Osteoblast (primary cell): Measurements from ENCODE around the gene DOCK1. TPM values are rescaled to one million over a fixed set of nuclear protein-coding genes. Genes with fewer than 3 reads are reported as not detected.

Experiments
- DNase-seq: peaks from one replicate; pipeline ENCODE4 v3.0.0; 2011; ENCODE audit warnings: low spot score, mixed read lengths; ENCODE audit not compliant: insufficient read length; ENCODE audit errors: missing footprints
- H2AFZ ChIP-seq: 2 replicates; pipeline ENCODE4 v1.6.0; 2011; ENCODE audit warnings: mild to moderate bottlenecking, low read length
- H3K27ac ChIP-seq: 2 replicates; pipeline ENCODE4 v1.5.1; 2011; ENCODE audit warnings: mild to moderate bottlenecking, low read depth, low read length, moderate library complexity
- H3K27me3 ChIP-seq: 2 replicates; pipeline ENCODE4 v1.6.0; 2012; ENCODE audit warnings: mild to moderate bottlenecking, control low read depth, inconsistent platforms, low read length, moderate library complexity; ENCODE audit not compliant: insufficient read depth
- H3K36me3 ChIP-seq: 2 replicates; pipeline ENCODE4 v1.5.1; 2011; ENCODE audit warnings: mild to moderate bottlenecking, low read length, control low read depth, moderate library complexity; ENCODE audit not compliant: insufficient read depth
- H3K4me1 ChIP-seq: 2 replicates; pipeline ENCODE4 v1.5.1; 2011; ENCODE audit warnings: mild to moderate bottlenecking, low read length, control low read depth, moderate library complexity; ENCODE audit not compliant: insufficient read depth
- H3K4me2 ChIP-seq: 2 replicates; pipeline ENCODE4 v1.6.0; 2011; ENCODE audit warnings: mild to moderate bottlenecking, low read length; ENCODE audit not compliant: insufficient read depth
- H3K4me3 ChIP-seq: fragments of 200-600 bp; sonication (generic); 3 replicates; pipeline ENCODE4 v1.5.1; 2012; ENCODE audit warnings: mild to moderate bottlenecking, low read length, inconsistent platforms; ENCODE audit not compliant: insufficient read depth
- H3K79me2 ChIP-seq: 2 replicates; pipeline ENCODE4 v1.6.0; 2012; ENCODE audit warnings: mild to moderate bottlenecking, low read length, control low read depth, inconsistent platforms; ENCODE audit not compliant: insufficient read depth
- H3K9me3 ChIP-seq: 2 replicates; pipeline ENCODE4 v1.5.1; 2011; ENCODE audit warnings: low read depth, low read length, control low read depth
- H4K20me1 ChIP-seq: 2 replicates; pipeline ENCODE4 v1.6.0; 2012; ENCODE audit warnings: mild to moderate bottlenecking, low read length, control low read depth; ENCODE audit not compliant: insufficient read depth
- total RNA-seq: library from RNA; depleted of rRNA; stranded (reverse); fragments of >200 nt; gene quantifications from 2 replicates; pipeline ENCODE4 v1.2.3, GENCODE V29; 2012
- TF ChIP-seq, protein P1 (sequence below): IDR thresholded peaks from 2 replicates; pipeline ENCODE4 v1.5.1; 2011; ENCODE audit warnings: mild to moderate bottlenecking, low read depth, low read length, moderate library complexity; ENCODE audit errors: extremely low read depth

The DOCK1 gene
- total RNA-seq, 1 donor: 80.3 TPM

DNA sequence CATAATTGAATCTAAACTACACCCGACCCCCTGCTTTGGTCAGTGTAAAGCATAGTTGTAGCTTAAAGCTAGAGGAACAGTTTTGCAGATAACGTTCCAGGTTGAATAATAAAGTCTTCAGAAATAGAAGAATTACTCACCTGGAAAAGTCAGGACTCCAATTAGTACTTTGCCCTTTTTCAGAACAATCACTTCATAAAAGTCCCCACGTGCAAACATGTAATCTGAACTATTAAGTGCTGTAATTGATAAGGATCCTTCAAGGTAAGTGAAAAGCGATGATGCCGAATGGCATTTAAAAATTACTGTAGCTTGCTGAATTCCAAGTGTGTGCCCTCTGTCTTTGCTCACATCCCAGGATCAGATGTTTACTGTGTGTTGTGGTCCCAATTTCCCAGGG lies 344.8 kb downstream of the DOCK1 start:
- Histone ChIP-seq H3K4me1 (no peaks in the 10 kb centered on the region), H3K36me3 (peaks cover 12% of the 10 kb centered on the region), H4K20me1 (no peaks in the 10 kb centered on the region), H3K79me2 (no peaks in the 10 kb centered on the region), H2AFZ (no peak overlapping the region), H3K4me2 (no peak overlapping the region), H3K27me3 (no peaks in the 10 kb centered on the region), H3K4me3 (no peak overlapping the region), H3K9me3 (no peaks in the 10 kb centered on the region), H3K27ac (no peak overlapping the region)
- no peak for DNase-seq
- TF ChIP-seq, protein P1, sequence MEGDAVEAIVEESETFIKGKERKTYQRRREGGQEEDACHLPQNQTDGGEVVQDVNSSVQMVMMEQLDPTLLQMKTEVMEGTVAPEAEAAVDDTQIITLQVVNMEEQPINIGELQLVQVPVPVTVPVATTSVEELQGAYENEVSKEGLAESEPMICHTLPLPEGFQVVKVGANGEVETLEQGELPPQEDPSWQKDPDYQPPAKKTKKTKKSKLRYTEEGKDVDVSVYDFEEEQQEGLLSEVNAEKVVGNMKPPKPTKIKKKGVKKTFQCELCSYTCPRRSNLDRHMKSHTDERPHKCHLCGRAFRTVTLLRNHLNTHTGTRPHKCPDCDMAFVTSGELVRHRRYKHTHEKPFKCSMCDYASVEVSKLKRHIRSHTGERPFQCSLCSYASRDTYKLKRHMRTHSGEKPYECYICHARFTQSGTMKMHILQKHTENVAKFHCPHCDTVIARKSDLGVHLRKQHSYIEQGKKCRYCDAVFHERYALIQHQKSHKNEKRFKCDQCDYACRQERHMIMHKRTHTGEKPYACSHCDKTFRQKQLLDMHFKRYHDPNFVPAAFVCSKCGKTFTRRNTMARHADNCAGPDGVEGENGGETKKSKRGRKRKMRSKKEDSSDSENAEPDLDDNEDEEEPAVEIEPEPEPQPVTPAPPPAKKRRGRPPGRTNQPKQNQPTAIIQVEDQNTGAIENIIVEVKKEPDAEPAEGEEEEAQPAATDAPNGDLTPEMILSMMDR: no peak

DNA sequence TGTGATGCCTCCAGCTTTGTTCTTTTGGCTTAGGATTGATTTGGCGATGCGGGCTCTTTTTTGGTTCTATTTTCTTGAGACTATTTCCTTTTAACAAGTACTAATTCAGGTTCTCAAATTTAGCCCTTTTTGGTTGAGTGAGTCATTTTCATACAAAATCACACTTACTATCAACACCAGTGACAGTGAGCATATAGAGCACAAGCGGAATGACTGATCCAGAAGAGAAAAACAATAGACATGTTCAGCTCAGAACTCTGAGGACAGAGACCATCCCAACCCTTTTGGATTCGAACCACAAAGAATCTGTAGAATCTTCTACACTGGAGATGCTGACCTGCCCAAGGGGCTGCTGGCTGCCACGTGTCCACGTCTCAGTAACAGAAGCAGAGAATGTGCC lies 347.6 kb downstream of the DOCK1 start:
- H3K27ac ChIP-seq: no peak overlapping the region
- H3K36me3 ChIP-seq: peaks cover 12% of the 10 kb centered on the region
- H2AFZ ChIP-seq: no peak overlapping the region
- H3K4me1 ChIP-seq: no peaks in the 10 kb centered on the region
- H3K27me3 ChIP-seq: no peaks in the 10 kb centered on the region
- no peak overlapping the region for H3K4me2 ChIP-seq
- TF ChIP-seq, protein P1: no peak
- no peaks in the 10 kb centered on the region for H4K20me1 ChIP-seq
- no peaks in the 10 kb centered on the region for H3K9me3 ChIP-seq
- no peak for DNase-seq
- no peaks in the 10 kb centered on the region for H3K79me2 ChIP-seq
- no peak overlapping the region for H3K4me3 ChIP-seq

DNA sequence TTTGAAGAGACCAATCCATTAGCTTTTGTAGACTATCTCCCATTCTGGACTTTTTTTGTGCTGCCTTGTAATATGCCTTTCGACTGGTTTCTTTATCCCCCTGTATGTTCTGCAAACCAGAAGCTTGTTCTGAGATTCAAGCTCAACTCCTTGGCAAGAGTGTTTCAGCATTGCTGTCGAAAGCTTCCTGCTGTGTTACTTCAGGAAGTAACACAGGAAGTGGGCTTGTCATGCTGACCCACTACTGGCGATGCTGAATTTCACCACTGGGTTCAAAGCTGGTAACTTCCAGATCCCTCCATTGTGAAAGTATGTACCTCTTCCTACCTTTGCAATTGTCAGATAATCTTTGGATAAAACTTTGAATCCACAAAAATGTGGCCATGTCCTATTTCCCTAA lies 349.0 kb downstream of the DOCK1 start:
- peaks cover 8% of the 10 kb centered on the region for H3K36me3 ChIP-seq
- no peak overlapping the region for H3K27ac ChIP-seq
- TF ChIP-seq, protein P1: no peak
- no peak overlapping the region for H2AFZ ChIP-seq
- H3K9me3 ChIP-seq: no peaks in the 10 kb centered on the region
- H3K4me2 ChIP-seq: no peak overlapping the region
- H3K27me3 ChIP-seq: no peaks in the 10 kb centered on the region
- DNase-seq: no peak
- no peaks in the 10 kb centered on the region for H4K20me1 ChIP-seq
- H3K4me3 ChIP-seq: no peak overlapping the region
- no peaks in the 10 kb centered on the region for H3K4me1 ChIP-seq
- H3K79me2 ChIP-seq: no peaks in the 10 kb centered on the region

DNA sequence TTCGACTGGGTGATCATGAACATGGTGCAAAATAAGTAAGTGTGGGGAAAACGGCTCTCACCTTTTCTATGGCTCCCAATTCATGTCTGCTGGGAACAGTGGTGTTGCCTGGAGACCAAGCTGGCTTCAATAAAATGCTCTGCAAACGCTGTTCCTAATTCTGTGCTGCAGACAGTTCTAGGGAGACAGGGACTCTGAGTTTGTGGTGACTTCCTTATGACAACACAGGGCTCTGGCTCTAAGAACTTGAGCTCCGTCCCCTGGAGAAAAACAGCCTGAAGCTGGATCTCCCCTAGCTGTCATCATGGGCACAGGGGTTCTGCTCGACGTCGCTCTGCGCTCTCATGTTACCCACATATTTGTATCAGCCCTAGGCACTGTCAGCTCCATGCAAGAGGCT lies 352.2 kb downstream of the DOCK1 start:
- H3K4me3 ChIP-seq: no peak overlapping the region
- H3K9me3 ChIP-seq: no peaks in the 10 kb centered on the region
- H4K20me1 ChIP-seq: peaks cover 5% of the 10 kb centered on the region
- no peaks in the 10 kb centered on the region for H3K79me2 ChIP-seq
- no peaks in the 10 kb centered on the region for H3K27me3 ChIP-seq
- no peak overlapping the region for H3K27ac ChIP-seq
- no peaks in the 10 kb centered on the region for H3K4me1 ChIP-seq
- no peak for DNase-seq
- no peaks in the 10 kb centered on the region for H3K36me3 ChIP-seq
- H3K4me2 ChIP-seq: no peak overlapping the region
- TF ChIP-seq, protein P1: no peak
- H2AFZ ChIP-seq: no peak overlapping the region
